NCI-H526 (cell line): ENCODE data around the gene PLEKHN1.

Experiments used
- DNase-seq, 2 experiments: peaks; one replicate each; lab custom pipeline; 2025; lab: John Stamatoyannopoulos, UW

PLEKHN1 gene

DNA sequence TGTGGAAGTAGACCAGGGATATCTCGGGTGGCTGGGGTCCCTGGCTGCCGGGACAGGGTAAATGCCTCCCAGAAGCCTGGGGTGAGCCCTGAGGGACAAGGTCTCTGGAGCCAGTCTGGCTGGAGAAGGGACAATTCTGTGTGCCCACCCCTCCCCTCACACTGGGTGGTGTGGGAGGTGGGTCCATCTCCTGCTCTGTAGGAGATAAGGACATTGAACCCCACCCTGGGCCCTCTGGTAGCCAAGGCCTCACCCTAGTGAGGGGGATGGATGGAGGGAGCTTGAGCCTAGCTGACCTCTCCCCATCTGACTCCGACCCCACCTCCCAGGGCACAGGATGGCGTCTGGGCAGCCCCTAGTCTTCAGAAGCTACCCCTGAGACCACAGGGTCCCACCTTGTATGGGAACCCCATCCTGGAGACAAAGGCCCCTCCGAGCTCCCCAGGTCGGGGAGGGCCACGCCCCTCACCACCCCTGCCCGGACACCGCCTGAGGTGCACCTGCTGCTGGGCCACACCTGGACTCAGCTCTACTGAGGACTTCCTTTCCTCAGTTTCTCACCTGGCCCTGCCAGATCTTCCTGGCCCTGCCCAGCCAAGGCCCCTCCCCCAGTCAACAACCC is 58.0 kb downstream of the PLEKHN1 start:
- DNase-seq, result no peak

DNA sequence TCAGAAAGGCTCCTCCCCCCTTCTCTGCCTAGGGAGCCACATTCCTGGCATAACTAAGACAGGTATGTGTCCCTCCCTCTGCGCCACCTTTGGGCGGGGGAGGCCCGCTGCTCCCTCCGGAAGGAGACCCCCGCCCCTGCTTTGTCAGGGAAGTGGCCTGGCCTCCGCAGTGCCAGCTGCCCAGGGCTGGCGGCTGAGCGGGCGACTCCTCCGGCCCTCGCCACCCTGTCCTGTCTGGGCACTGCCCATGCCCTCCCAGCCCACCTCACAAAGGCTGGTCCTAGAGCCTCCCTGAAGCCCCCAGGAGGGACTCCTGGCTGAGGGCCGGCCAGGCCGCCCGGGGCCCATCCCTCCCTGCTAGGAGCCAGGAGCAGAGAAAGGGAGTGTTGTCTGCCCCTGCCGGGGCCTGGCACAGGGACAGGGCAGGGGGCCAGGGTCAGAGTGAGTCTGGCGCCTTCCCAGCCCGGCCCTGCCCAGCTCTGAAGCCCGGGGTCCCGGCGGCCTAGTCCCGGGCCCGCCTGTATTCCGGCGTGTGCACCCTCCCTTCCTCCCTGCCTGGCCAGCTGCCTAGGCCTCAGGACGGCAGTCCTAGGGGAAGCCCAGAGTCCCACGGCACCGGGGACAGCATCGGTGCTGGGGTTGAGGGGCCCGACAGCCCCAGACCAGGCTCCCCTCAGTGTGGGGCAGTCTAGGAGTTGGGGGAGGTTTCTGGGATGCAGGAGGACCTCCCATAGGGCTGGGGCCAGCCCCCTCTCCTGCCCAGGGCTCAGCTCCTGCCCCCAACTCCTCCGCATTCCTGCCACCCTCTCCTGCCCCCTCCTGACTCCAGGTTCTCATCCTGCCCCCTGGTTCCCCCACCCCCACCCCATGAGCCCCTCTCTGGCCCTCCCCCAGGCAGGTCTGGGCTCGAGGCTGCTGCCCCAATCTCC is 58.8 kb downstream of the PLEKHN1 start:
- no peak for DNase-seq
